SK-N-SH (cell line): ENCODE data around the gene SEMA6C. TPM values are rescaled to one million over a fixed set of nuclear protein-coding genes. Genes with fewer than 3 reads are reported as not detected.

Experiments
- CTCF ChIA-PET: fragments of 300-600, 350-600 bp; formaldehyde crosslinking; extraction: SDS; loops from one replicate; lab custom pipeline; 2021; lab: Yijun Ruan, JAX
- POLR2A ChIA-PET: fragments of 350-600 bp; sonication (Branson Sonifier 250); formaldehyde crosslinking; extraction: SDS; loops from one replicate; lab custom pipeline; 2020; ENCODE audit warnings: antibody characterized with exemption, inconsistent platforms; lab: Yijun Ruan, JAX
- DNase-seq: peaks from one replicate; pipeline ENCODE4 v3.0.0; 2012
- H2AFZ ChIP-seq: fragments of 200-600 bp; sonication (generic); 2 replicates; pipeline ENCODE4 v1.8.1; 2016; ENCODE audit warnings: antibody characterized with exemption, mild to moderate bottlenecking, low read depth
- H3F3A ChIP-seq: fragments of 200-600 bp; sonication (generic); replicated peaks from 2 replicates; pipeline ENCODE3; 2016; ENCODE audit warnings: antibody characterized with exemption, mild to moderate bottlenecking; ENCODE audit not compliant: insufficient read depth
- H3K27ac ChIP-seq, 2 experiments: fragments of 200-500 bp in 1 of 2; fragments of 200-600 bp in 1 of 2; sonication (Bioruptor generic) in 1 of 2; sonication (generic), shearing (Covaris generic) in 1 of 2; 2 replicates each; pipeline versions ENCODE4 v1.5.1 to v1.6.1; 2014 to 2016; ENCODE audit warnings: low read depth in 2 of 2, inconsistent platforms in 1 of 2, low read length in 1 of 2, mild to moderate bottlenecking in 1 of 2, mixed read lengths in 1 of 2
- H3K27me3 ChIP-seq: fragments of 200-600 bp; sonication (generic), shearing (Covaris generic); 2 replicates; pipeline ENCODE4 v1.6.1; 2016; ENCODE audit warnings: mixed run types; ENCODE audit not compliant: insufficient read depth
- H3K36me3 ChIP-seq, 2 experiments: fragments of 200-500 bp in 1 of 2; fragments of 200-600 bp in 1 of 2; sonication (Bioruptor generic) in 1 of 2; sonication (generic) in 1 of 2; replicated peaks in 1 of 2; 2 replicates each; pipeline versions ENCODE3 to v1.5.1; 2014 to 2016; ENCODE audit warnings: low read length in 1 of 2, mild to moderate bottlenecking in 1 of 2; ENCODE audit not compliant: insufficient read depth in 2 of 2, control insufficient read depth in 1 of 2
- H3K4me1 ChIP-seq, 2 experiments: fragments of 200-500 bp in 1 of 2; fragments of 200-600 bp in 1 of 2; sonication (Bioruptor generic) in 1 of 2; sonication (generic), shearing (Covaris generic) in 1 of 2; 2 replicates each; pipeline versions ENCODE4 v1.5.1 to v1.6.1; 2014 to 2016; ENCODE audit warnings: low read depth in 1 of 2, low read length in 1 of 2, mixed run types in 1 of 2; ENCODE audit not compliant: insufficient read depth in 2 of 2, control insufficient read depth in 1 of 2
- H3K4me2 ChIP-seq: fragments of 200-600 bp; sonication (generic), shearing (Covaris generic); 2 replicates; pipeline ENCODE4 v1.6.1; 2017; ENCODE audit warnings: mixed run types
- H3K4me3 ChIP-seq, 2 experiments: fragments of 200-500 bp in 1 of 2; fragments of 200-600 bp in 1 of 2; sonication (Bioruptor generic) in 1 of 2; sonication (generic), shearing (Covaris generic) in 1 of 2; 2 replicates each; pipeline versions ENCODE4 v1.5.1 to v1.8.1; 2014 to 2016; ENCODE audit warnings: low read depth in 2 of 2, inconsistent platforms in 1 of 2, low read length in 1 of 2, mild to moderate bottlenecking in 1 of 2, mixed read lengths in 1 of 2, moderate library complexity in 1 of 2
- H3K79me2 ChIP-seq: fragments of 200-600 bp; sonication (generic); 2 replicates; pipeline ENCODE4 v1.8.1; 2017; ENCODE audit warnings: mild to moderate bottlenecking; ENCODE audit not compliant: insufficient read depth
- H3K9ac ChIP-seq: fragments of 200-600 bp; sonication (generic); 2 replicates; pipeline ENCODE4 v1.6.1; 2017; ENCODE audit warnings: mixed run types
- H3K9me2 ChIP-seq: fragments of 200-600 bp; sonication (generic); 2 replicates; pipeline ENCODE4 v1.6.1; 2017; ENCODE audit warnings: mixed run types
- H3K9me3 ChIP-seq: fragments of 200-600 bp; sonication (generic); 2 replicates; pipeline ENCODE4 v1.6.1; 2017; ENCODE audit warnings: mixed run types, mild to moderate bottlenecking, moderate library complexity
- H4K20me1 ChIP-seq: fragments of 200-600 bp; sonication (generic); 2 replicates; pipeline ENCODE4 v1.6.1; 2017; ENCODE audit warnings: mild to moderate bottlenecking, mixed run types; ENCODE audit not compliant: insufficient read depth
- CHD2 ChIP-seq: fragments of 150-350 bp; IDR thresholded peaks from 2 replicates; pipeline ENCODE4 v1.6.1; 2018; ENCODE audit warnings: low read length; ENCODE audit not compliant: partially characterized antibody
- CTCF ChIP-seq: fragments of 200-600 bp; sonication (generic); IDR thresholded peaks from 2 replicates; pipeline ENCODE4 v1.6.1; 2017; ENCODE audit warnings: antibody characterized with exemption, mild to moderate bottlenecking, moderate library complexity
- ELF1 ChIP-seq: IDR thresholded peaks from 2 replicates; pipeline ENCODE4 v1.4.0; 2012
- FOXM1 ChIP-seq: IDR thresholded peaks from 2 replicates; pipeline ENCODE4 v1.4.0; 2012; ENCODE audit warnings: low read depth, mild to moderate bottlenecking
- GATA2 ChIP-seq: sonication (generic); formaldehyde crosslinking; IDR thresholded peaks from 2 replicates; pipeline ENCODE4 v1.5.0; 2020; ENCODE audit warnings: mild to moderate bottlenecking, missing genetic modification reagents
- MEF2A ChIP-seq: IDR thresholded peaks from 2 replicates; pipeline ENCODE4 v1.4.0; 2012; ENCODE audit warnings: low read depth, borderline replicate concordance
- MXI1 ChIP-seq: IDR thresholded peaks from 2 replicates; pipeline ENCODE4 v1.6.1; 2012; ENCODE audit warnings: mild to moderate bottlenecking, low read depth, low read length, improper control_type of control experiment
- NRF1 ChIP-seq: IDR thresholded peaks from 2 replicates; pipeline ENCODE4 v1.6.1; 2012; ENCODE audit warnings: low read depth, mild to moderate bottlenecking, low read length
- RCOR1 ChIP-seq: fragments of 150-350 bp; IDR thresholded peaks from 2 replicates; pipeline ENCODE4 v1.6.1; 2017; ENCODE audit warnings: antibody characterized with exemption, low read length
- RFX5 ChIP-seq: IDR thresholded peaks from 2 replicates; pipeline ENCODE4 v1.6.1; 2012; ENCODE audit warnings: mild to moderate bottlenecking, improper control_type of control experiment, low read length
- TEAD4 ChIP-seq: IDR thresholded peaks from 2 replicates; pipeline ENCODE4 v1.4.0; 2012; ENCODE audit warnings: mild to moderate bottlenecking, borderline replicate concordance; ENCODE audit not compliant: insufficient read depth
- USF1 ChIP-seq: IDR thresholded peaks from 2 replicates; pipeline ENCODE4 v1.4.0; 2012; ENCODE audit warnings: low read depth, borderline replicate concordance
- YY1 ChIP-seq: IDR thresholded peaks from 2 replicates; pipeline ENCODE4 v1.4.0; 2012; ENCODE audit warnings: low read depth, mild to moderate bottlenecking
- WGBS: methylation state at CpG from one replicate; pipeline ENCODE4 v1.1.6; 2017; ENCODE audit warnings: low lambda C conversion rate; 5-methylcytosine and 5-hydroxymethylcytosine counted together
- polyA plus RNA-seq, 3 experiments: library from polyadenylated mRNA; depleted of rRNA; stranded (reverse); fragments of >200 nt; gene quantifications; 2 replicates each; pipeline ENCODE4 v1.2.3, GENCODE V29; 2012

SEMA6C gene
- polyA plus RNA-seq, 1 of the 3 experiments (the other 2 are of a cell fraction), result 4.0 TPM

- H3K27me3 ChIP-seq, result no peaks in the 10 kb centered on the region
- H3K9ac ChIP-seq, result no peak overlapping the region
- TF ChIP-seq CHD2, result no peak
- TF ChIP-seq MEF2A, result no peak
- no peak for TF ChIP-seq ELF1
- no peak for TF ChIP-seq GATA2 (CRISPR knock-in tag)
- TF ChIP-seq TEAD4, result no peak
- TF ChIP-seq YY1, result no peak
- TF ChIP-seq RCOR1, result no peak
- no peak for TF ChIP-seq USF1
- TF ChIP-seq, all 33 proteins: peak for 0
- WGBS, result 93% methylated on average over 16 of the region's 17 CpGs
- ChIA-PET CTCF (interaction anchor here (1.0 to 3.1 kb wide), 7 partner anchors 9 to 76 kb away, joined by 3 to 21 read pairs (median 4); partner anchors contain the start of genes LYSMD1, SCNM1 and VPS72), POLR2A (interaction anchor here (1.4 kb wide), 1 partner anchor 13 kb away, joined by 8 read pairs; the partner anchor contains the start of gene VPS72)
- Histone ChIP-seq H3K4me1 (no peaks in the 10 kb centered on the region), H4K20me1 (no peaks in the 10 kb centered on the region), H3F3A (peaks cover 13% of the 10 kb centered on the region), H3K4me3 (no peak overlapping the region), H3K4me2 (no peak overlapping the region), H3K9me2 (no peaks in the 10 kb centered on the region), H3K9me3 (no peaks in the 10 kb centered on the region), H2AFZ (no peak overlapping the region), H3K79me2 (no peaks in the 10 kb centered on the region), H3K27ac (no peak overlapping the region), H3K36me3 (peaks cover 26 to 46% of the 10 kb centered on the region in 2 experiments)
- no peak for DNase-seq
These were observed 30.1 kb upstream of the SEMA6C start for GRCh38 chr1:151176514-151177045.

- CTCF ChIA-PET, result interaction anchor here (0.5 to 3.1 kb wide), 12 partner anchors 8 to 235 kb away, joined by 3 to 21 read pairs (median 4); partner anchors contain the start of genes LYSMD1, MINDY1, SCNM1 and VPS72
- no peak within 1 kb of the TSS for H3K4me2 ChIP-seq
- H3K4me1 ChIP-seq, result no peaks in the 10 kb centered on the region
- no peak within 1 kb of the TSS for H3K4me3 ChIP-seq
- no peak within 1 kb of the TSS for H3K9ac ChIP-seq
- no peaks in the 10 kb centered on the region for H4K20me1 ChIP-seq
- TF ChIP-seq FOXM1 (no peak), MXI1 (no peak), RFX5 (no peak), NRF1 (no peak), CTCF (peak; percentile 64)
- no peaks in the 10 kb centered on the region for H3K9me3 ChIP-seq
- DNase-seq, result peak; percentile 67
- peaks cover 13% of the 10 kb centered on the region for H3F3A ChIP-seq
- H3K27me3 ChIP-seq, result no peaks in the 10 kb centered on the region
- no peak within 1 kb of the TSS for H3K27ac ChIP-seq
- peaks cover 26 to 40% of the 10 kb centered on the region in 2 experiments for H3K36me3 ChIP-seq
- no peak within 1 kb of the TSS for H2AFZ ChIP-seq
- 64% methylated on average over 4 of the region's 4 CpGs for WGBS
- no peaks in the 10 kb centered on the region for H3K9me2 ChIP-seq
- no peaks in the 10 kb centered on the region for H3K79me2 ChIP-seq
- POLR2A ChIA-PET, result interaction anchor here (1.4 kb wide), 1 partner anchor 14 kb away, joined by 6 read pairs; the partner anchor contains the start of gene VPS72
These were observed 29.4 kb upstream of the SEMA6C start, which contains the start of gene TMOD4 for GRCh38 chr1:151175863-151176262. TSS of gene TMOD4 (minus strand) at chr1:151175981. CDS start at chr1:151174875, 1,106 bp downstream.
